Middle frontal gyrus (tissue), 1 donor: ENCODE results near the gene DNER.

Source experiments
- DNase-seq: peaks from one replicate; pipeline ENCODE4 v3.0.0-alpha.2; 2015; ENCODE audit warnings: low spot score; ENCODE audit errors: extremely low spot score

Gene DNER

DNA sequence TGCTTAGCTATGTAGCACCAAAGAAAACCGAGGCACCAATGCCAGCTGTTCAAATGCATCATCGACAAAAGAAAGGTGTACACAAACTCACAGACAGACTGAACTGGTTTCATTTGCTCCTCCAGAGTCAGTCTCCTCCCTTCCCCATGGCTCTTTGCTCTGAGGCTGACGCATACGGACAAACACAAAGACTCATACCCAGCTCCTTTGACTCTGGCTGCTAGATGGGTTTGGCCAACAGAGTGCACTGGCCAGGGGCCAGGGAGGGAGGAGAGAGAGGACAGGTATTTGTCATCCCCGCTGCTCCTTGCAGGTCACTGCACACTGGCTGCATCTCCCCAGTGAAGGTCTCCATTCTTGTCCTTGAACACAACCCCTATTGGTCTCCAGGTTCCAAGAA is 40.7 kb downstream of the DNER start:
- no peak for DNase-seq

DNA sequence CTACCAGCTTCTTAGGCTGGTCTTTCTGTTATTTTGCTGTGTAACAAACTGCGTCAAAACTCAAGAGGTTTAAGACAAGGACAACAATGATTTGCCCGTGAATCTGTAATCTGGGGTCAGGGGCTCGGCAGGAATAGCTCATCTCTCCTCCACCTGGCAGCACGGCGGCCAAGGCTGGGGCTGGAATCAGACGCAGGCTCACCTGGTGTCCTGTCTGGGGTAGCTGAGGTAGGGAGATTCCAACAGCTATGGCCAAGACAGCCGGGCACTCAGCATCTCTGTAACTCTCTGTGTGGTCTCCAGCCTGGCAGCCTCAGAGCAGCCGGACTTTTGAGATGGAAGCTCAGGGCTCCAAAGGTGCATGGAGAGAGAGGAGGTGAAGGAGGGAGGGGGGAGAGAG is 42.3 kb downstream of the DNER start:
- DNase-seq = no peak

DNA sequence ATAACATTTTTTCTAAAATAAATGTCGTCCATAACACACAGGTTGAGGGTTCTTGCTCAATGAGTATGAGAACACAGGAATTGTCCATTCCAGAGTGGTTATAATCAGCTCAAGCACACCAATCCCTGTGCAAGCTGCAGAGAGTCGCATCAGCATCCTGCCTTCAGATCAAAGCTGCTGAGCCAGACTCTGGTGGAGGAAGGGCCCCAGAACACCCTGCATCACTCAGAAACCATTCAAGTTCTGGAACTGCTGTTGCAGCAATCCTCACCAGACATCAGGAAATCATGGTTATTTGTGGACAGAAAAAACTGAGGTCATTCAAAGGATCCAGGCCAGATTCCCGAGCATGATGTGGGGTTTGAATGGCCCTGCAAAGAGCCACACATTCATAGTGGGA is 44.5 kb downstream of the DNER start:
- DNase-seq = no peak

DNA sequence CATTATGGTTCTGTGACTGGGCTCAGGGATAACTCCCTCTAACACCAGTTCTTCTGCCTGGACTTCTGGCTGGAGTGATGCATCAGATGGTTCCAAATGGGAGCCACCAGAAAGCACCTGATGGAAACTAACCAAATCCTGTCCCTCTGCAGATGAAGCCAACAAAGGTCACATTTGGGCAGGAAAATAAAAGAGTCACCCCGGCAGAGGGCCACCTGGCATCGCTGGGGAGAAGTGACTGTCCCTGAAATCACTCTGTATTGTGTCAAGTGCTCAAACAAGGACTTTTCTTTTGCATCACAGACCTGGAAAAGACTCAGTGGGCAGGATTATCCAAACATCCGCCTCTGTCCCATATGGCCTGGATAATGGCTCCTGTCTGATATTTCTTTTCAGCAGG is 47.5 kb downstream of the DNER start:
- no peak for DNase-seq

DNA sequence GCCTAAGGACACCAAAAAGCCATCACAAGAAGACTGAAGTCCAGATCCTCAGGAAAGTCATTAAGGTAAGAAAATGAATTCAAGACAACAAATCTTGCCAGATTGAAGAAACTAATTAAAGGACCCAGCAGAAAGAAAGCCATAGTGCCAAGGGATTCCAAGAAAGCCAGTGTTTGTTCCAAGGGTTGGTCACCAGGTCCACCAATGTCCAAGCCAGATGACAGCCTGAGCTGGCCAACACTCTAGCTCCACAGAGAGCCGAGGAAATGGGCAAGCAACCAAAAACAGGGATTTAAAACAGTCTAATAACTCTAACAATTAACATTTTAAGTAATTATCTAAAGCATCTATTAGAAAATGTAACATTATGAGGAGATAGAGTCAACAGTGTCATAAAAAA is 49.2 kb downstream of the DNER start:
- no peak for DNase-seq

DNA sequence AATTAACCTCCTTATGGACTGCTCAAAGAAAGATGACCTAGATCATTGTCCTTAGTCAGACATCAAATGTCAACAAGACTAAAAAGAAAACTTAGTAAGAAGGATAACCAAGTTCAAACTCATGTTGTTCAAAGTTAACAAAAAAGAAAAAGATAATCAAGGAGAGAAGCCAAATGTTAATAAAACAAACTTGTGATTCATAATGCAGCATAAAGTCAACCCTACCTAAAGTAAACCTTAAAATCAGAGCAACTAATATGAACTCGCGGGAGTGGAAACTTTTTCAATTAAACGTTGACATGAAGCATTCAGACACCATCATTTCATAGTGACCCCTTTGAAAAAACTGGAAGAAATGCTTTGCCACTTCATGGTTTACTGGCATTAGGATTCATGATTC is 52.9 kb downstream of the DNER start:
- DNase-seq = no peak

DNA sequence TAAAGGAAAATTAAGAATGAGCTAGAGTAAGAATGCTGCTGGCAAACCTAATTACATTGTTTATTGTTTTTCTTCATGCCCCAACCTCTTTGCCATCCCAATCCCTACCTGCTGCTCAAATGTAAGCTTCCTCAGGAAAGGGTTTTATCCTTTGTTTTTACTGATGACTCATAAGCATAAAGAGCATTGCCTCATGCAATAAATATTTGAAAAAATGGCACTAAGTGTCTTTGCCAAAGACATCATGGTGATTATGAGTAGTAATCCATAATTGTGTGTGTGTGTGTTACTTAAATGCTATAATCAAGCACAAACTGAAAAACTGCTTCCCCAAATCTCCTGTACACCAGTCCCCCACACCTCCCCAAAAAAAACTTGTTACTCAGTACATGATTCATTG is 53.4 kb downstream of the DNER start:
- DNase-seq = no peak

DNA sequence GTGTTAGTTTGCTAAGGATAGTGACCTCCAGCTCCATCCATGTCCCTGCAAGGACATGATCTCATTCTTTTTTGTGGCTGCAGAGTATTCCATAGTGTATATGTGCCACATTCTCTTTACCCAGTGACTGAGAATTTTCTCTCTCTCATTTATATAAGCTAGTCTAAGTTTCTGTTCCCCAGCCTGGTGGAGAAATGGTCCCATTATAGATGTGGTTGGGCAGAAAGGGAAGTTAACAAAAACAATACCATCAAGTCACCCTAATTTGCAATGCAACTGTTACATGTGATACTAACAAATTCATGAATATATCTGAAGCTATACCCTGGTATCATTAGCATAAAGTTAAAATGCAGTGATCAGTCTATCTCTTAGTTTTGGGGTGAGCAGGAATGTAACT is 54.0 kb downstream of the DNER start:
- DNase-seq = no peak

DNA sequence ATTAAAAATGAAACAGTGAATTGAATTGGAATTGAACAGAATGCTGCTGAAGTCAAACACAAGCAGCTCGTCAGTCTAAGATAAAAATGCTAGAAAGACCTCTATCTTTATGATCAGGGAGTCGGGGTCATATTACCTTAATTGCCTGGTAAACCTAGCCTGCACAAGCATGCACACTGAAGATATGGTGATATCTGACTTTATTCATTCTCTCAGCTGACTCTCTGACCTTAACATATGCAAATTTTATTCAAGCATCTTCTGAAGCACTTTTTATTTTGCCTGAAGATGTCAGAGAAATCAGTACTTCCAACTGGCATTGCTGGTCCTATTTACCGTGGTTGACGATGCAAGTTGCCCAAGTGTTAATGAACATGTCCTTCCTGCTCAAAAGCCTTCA is 56.4 kb downstream of the DNER start:
- no peak for DNase-seq

DNA sequence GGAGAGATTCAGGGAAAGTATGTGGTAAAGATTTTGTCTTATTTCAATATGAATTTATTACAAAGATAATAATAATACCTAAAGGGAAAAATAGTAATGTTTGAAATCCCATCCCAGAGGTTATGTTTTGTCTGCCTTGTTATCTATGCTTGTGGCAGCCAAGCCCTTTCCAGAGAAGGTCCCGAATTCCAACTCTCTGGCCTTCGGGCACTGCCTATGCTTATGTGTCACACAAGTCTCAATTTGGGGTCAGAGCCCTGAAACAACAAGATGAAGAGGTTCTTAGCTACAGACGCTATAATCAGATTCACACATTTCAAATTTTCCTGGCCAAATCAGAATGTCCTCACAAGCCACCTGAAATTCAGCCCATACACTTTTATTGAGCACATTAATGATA is 59.9 kb downstream of the DNER start:
- no peak for DNase-seq

DNA sequence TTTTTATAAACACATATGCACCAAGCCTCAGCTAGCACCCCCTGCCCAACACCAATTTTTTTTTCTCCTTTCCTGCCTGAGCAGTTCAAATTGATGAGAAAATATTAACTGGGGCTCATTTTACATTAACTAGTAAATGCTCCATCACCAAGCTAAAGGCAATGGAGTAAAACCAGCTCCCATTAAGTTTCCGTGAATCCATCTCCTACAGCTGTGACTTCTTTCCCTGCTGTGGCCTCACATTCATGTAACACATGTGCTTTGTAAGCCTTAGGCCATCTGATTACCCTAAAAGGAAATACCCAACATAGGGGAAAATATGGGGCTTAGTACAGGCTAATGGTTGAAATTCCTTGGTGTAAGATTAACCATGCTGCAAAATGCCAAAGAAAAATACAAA is 60.8 kb downstream of the DNER start:
- DNase-seq = no peak

DNA sequence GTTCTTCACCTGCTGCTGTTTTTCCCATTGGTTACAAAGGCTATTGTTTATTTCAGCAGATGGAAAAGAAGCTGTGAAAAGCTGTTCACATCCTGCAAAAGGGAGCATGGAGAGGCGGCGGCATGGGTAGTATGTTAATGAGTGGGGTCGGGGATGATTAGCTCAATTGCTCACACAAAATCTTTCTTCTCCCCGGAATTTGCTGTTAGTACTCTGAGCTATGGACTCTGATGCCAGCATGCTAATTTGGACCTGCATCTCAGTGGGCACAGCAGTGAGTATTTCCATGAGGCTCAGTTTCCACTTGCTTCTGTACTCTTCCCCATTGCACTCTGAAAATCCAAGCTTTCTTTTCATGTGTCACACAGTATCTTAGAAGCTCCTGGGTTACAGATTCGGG is 61.6 kb downstream of the DNER start:
- DNase-seq = no peak

DNA sequence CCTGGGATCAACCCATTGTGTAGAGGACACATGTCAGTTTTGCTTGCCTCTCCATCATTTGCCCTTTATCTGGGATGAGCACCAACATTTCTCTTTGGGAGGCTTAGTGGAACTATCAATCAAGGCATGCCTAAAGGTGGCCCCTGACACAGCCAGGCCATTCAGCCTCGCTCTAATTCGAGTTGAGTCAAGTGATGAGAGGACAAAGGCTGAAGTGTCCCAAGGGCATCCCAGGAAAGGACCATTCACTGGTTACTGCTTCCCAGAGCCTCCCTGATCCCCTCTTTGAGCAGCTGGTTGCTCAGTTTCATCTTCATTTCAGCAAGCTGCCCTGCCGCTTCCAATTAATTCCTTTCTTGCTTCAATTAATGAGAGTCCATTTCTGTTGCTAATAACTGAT is 63.5 kb downstream of the DNER start:
- no peak for DNase-seq

DNA sequence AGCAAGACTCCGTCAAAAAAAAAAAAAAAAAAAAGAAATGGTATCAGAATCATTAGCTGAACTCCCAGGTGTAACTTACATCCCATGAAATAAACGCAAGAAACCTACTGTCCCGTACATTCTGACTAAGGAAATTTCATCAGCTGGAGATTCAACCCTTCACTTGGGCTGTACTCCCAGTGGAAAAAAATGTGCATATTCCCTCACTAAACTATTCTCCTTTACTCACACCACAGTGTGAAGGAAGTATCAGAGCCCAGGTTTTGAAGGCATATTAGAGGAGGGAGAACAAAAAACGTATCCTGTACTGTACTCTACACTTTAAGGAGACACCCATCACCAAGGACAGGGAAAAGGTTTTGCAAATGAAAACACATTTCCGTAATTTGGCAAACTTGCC is 64.3 kb downstream of the DNER start:
- no peak for DNase-seq

DNA sequence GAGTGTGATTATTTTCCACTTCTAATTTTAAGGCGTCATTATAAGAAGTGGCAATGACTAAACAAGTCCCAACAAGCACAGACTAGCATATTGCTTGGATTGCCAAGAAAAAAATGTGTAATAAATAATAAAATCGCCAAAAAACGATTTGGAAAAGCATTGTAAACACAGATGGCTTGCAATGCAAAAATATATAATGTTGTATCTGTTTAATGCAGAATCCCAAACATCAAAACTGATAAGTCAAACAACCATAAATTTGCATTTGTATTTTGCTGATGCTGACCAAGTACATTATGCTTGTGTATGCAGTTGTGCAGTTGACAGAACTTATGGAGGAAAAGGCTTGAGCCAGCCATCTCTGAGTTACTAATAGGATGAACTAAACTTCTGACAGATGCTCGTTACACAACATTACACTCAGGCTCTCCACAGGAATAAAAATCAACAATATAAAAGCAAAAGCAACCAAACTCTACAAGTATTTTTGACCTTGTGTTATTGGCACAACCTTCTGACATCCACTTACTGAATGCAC is 68.1 kb downstream of the DNER start:
- no peak for DNase-seq

DNA sequence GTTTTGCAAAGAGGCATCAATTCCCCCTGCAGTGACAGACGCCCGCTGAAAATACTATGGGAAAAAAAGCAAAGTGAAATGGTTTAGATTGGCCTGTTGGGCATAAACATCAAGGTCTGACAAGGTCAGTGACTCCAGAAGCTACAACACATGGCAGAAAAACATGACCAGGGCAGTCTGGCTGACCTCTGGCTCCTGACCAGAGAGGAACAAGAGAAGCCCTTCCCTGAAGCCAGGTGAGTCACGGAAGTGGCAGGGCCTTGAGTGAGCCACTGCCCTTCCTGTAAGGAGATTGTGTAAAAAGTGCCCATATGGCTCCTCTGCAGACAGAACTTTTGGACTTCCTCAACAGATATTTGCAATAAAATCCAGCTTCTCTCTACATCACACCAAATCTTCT is 72.0 kb downstream of the DNER start:
- DNase-seq = no peak

DNA sequence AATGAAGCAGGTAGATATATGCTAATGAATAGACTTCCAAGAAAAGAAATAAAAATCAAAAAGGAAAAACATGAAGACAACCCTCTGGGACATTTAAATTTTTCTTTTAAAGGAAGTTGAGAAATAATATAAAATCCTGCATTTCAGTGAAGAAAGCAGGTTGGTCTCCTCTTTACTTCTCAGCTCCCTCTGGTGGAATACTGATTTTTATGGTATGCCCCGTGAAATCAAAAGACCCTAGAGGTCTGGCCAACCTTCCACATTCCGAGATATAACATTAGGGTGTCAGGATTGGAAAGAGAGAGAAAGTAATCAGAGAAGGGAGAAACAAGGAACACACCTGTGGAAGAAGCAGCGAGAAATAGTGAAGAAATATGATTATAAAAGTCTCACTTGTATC is 72.7 kb downstream of the DNER start:
- no peak for DNase-seq

DNA sequence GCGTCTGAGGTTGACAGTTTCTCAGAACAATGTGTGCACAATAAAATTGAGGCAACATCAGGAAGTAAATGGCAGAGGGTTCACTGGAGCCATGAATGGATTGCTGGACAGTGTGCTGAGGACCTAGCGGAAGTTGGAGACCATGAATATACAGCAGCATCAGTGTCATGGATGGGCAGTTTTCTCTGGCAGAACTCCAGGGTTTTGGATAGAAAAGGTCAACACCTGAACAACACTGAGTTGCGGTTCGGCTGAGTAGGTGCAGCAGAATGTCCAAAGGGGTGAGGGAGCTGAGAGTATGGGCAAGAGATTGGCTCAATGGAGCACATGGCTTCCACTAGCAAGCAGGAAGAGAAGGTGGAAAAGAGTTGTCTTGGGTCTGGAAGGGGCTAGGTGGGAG is 73.7 kb downstream of the DNER start:
- DNase-seq = no peak

DNA sequence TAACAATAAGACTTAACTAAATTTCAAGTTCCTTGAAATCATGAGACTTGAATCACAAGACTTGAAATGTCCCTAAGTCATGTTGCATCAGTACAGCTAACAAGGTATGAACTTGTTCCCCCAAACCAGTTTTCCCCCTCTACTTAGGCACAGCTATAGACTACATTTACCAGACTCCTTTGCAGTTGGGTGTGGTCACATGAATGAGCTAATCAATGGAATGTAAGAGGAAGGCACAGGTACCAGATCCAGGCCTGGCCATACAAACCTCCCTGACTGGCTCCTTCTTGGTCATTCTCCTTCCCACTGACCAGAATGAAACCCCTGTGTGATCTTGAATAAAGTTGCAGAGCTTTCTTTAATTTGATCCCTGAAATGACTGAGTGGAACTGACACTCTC is 77.8 kb downstream of the DNER start:
- no peak for DNase-seq

DNA sequence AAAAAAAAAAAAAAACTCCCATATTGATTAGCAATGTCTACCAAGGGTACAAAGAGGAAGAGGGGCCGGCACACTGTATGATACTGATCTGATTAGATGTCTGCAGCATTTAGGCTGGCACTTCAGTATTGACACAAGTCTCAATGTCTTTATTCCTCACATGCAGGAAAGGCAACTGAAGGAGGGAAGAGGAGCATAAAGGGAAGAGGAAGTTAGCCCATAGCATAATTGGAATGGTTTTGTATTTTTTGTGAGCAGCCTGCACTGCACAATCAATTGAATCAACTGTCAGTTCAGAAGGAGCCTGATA is 79.0 kb downstream of the DNER start:
- no peak for DNase-seq

DNA sequence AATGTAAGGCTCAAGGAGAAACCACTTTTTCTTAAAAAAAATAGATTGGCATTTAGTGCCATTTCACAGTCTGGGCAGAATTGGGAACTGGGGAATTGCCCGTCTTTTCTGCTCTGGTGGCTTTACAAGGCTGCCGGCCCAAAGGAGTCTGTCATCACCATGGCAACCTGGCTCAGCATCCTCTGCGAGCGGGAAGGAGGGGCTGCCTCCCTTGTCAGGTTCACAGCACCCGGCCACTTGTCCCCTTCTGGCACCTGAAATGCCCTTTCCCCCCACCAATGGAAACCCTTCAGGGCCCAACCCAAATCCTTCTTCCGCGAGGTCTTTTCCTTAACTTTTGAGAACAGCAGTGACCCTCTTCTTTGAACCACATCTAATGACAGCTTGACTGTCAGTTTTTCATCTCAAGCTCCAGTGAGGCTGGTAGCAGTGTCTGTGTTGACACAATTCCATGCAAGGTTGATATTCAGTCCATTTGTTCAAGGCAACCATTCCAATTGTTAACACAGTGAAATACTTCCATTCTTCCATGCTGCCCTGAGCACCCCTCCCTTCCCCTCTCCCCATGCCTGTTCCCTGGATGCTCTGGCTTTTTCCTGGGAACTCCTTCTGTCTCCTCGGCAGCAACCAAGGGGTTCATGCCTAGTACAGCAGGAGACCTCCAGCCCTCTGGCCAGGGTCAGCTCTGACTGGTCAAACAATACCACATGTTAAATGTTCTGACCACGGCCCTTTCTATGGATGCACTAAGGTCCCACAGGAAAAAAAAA is 79.6 kb downstream of the DNER start:
- DNase-seq = peak; percentile 53

DNA sequence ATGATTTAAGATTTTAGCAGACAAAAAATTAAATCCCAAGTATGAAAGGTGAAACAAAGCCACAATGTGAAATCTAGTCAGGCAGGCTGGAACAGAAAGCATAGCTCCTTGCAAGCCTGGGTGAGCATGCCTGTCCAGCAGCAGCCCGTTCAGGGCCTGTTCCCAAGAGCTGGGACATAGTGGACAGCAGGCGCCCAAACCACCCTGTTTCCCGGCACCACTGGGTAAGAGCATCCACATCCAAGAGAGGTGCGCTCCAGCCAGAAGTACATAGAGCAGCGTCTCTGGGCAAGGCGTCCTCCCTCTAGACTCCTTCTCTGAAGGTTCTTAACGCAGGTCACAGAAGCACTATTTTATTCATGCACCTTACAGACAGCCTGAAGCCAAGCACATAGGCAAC is 80.8 kb downstream of the DNER start:
- DNase-seq = no peak

DNA sequence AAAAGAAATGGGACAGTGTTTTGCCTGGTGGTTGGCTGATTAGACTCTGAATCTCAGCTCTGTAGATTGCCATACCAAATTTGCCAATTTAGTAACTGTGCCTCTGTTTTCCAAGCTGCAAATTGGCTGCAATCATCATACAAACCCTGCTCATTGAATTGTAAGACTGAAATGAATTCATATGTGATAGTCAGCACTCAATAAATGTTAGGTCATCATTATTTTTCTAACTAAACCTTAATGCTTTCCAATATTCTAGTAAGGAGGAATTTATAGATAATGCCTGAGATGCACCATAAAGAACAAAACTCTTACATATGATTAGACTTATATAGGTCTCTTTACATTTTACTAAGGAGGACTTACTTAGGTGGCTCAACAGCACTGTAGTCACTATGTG is 85.3 kb downstream of the DNER start:
- no peak for DNase-seq

DNA sequence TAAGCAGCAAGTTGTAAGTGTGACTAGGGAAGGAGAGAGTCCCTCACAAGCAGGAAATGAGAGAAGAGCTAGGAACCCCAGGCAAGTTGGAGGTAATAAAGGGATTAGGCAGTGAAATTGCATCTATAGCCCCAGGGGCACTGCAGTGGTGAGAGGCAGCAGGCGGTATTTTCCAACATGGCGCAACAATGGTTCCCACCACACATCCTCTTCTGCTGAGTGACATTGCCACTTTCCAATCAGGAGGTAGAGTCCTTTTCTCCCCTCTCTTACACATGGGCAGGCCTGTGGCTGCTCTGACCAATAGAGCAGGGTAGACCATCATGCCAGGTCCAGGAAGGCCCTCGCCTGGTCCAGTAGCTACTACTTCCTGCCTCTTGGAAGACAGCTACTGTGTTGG is 86.6 kb downstream of the DNER start:
- no peak for DNase-seq
